ENCODE measurements around the gene PRDM16.
"Not testable (repeated sequence)": the region's sequence is repeated elsewhere in the genome, so short reads cannot be mapped to it uniquely, and the experiment has no call there.

PRDM16 gene

GRCh38 chr1:3163356-3163755 lies 94.4 kb downstream of the PRDM16 start:
- no peak for DNase-seq (ENCODE audit: low read depth)

GRCh38 chr1:3164671-3165070 lies 95.7 kb downstream of the PRDM16 start:
- no peak for DNase-seq (ENCODE audit: low read depth)

GRCh38 chr1:3165189-3165588 lies 96.2 kb downstream of the PRDM16 start:
- DNase-seq (ENCODE audit: low read depth): not testable (repeated sequence)

GRCh38 chr1:3166206-3166918 lies 97.4 kb downstream of the PRDM16 start:
- no peak for DNase-seq (ENCODE audit: low read depth)

GRCh38 chr1:3167255-3167654 lies 98.3 kb downstream of the PRDM16 start:
- DNase-seq (ENCODE audit: low read depth): no peak

- no peak for DNase-seq (ENCODE audit: low read depth)
Observed at GRCh38 chr1:3168678-3169077, 99.7 kb downstream of the PRDM16 start.

GRCh38 chr1:3169665-3170356 lies 100.8 kb downstream of the PRDM16 start:
- DNase-seq (ENCODE audit: low read depth): no peak

GRCh38 chr1:3170561-3171453 lies 101.8 kb downstream of the PRDM16 start:
- DNase-seq (ENCODE audit: low read depth): no peak

- DNase-seq (ENCODE audit: low read depth): no peak
Observed at GRCh38 chr1:3171761-3172160, 102.8 kb downstream of the PRDM16 start.

- DNase-seq (ENCODE audit: low read depth): no peak
Observed at GRCh38 chr1:3172431-3173380, 103.7 kb downstream of the PRDM16 start.

- DNase-seq (ENCODE audit: low read depth): no peak
Observed at GRCh38 chr1:3173381-3173980, 104.5 kb downstream of the PRDM16 start.

- DNase-seq (ENCODE audit: low read depth): no peak
Observed at GRCh38 chr1:3174487-3175247, 105.7 kb downstream of the PRDM16 start.

- DNase-seq (ENCODE audit: low read depth): no peak
Observed at GRCh38 chr1:3175486-3175885, 106.5 kb downstream of the PRDM16 start.

- no peak for DNase-seq (ENCODE audit: low read depth)
Observed at GRCh38 chr1:3176028-3176427, 107.0 kb downstream of the PRDM16 start.

- no peak for DNase-seq (ENCODE audit: low read depth)
Observed at GRCh38 chr1:3176820-3177219, 107.8 kb downstream of the PRDM16 start.

- no peak for DNase-seq (ENCODE audit: low read depth)
Observed at GRCh38 chr1:3178279-3178678, 109.3 kb downstream of the PRDM16 start.

- DNase-seq (ENCODE audit: low read depth): no peak
Observed at GRCh38 chr1:3179471-3179870, 110.5 kb downstream of the PRDM16 start.

GRCh38 chr1:3180915-3181314 lies 111.9 kb downstream of the PRDM16 start:
- DNase-seq (ENCODE audit: low read depth): no peak

- no peak for DNase-seq (ENCODE audit: low read depth)
Observed at GRCh38 chr1:3181956-3182355, 113.0 kb downstream of the PRDM16 start.

- DNase-seq (ENCODE audit: low read depth): no peak
Observed at GRCh38 chr1:3183411-3183810, 114.4 kb downstream of the PRDM16 start.
